ENCODE results near the gene GMPR.

- TF ChIP-seq CSDC2 (CRISPR knock-in tag; IDR thresholded peaks at IDR 0.05) (no peak), RARB (CRISPR knock-in tag; IDR thresholded peaks at IDR 0.05) (no peak), PATZ1 (CRISPR knock-in tag; IDR thresholded peaks at IDR 0.05; ENCODE audit: borderline replicate concordance) (no peak), BACH2 (CRISPR knock-in tag; IDR thresholded peaks at IDR 0.05; ENCODE audit: borderline replicate concordance) (no peak), ZFP30 (CRISPR knock-in tag; IDR thresholded peaks at IDR 0.05) (no peak), ESRRG (CRISPR knock-in tag; IDR thresholded peaks at IDR 0.05) (no peak), ARNTL (CRISPR knock-in tag; IDR thresholded peaks at IDR 0.05; ENCODE audit: borderline replicate concordance, low read depth) (no peak), GLIS3 (CRISPR knock-in tag; IDR thresholded peaks at IDR 0.05) (no peak), ZFP3 (CRISPR knock-in tag; IDR thresholded peaks at IDR 0.05) (no peak), ZNF70 (CRISPR knock-in tag; IDR thresholded peaks at IDR 0.05) (no peak), CREB5 (CRISPR knock-in tag; IDR thresholded peaks at IDR 0.05; ENCODE audit: low read depth) (no peak), CSRNP3 (CRISPR knock-in tag; IDR thresholded peaks at IDR 0.05) (no peak), SNAI2 (CRISPR knock-in tag; IDR thresholded peaks at IDR 0.05) (no peak), OSR1 (CRISPR knock-in tag; IDR thresholded peaks at IDR 0.05) (no peak)
These were observed 85.8 kb downstream of the GMPR start for GRCh38 chr6:16324184-16324583.
